SU-DHL-6 (cell line): ENCODE measurements around the gene LRRN2.

Source experiments
- CTCF ChIP-seq: fragments of 200-600 bp; sonication (generic); IDR thresholded peaks from one replicate; pipeline ENCODE4 v1.5.1; 2017; ENCODE audit warnings: antibody characterized with exemption, mild to moderate bottlenecking, low read length, moderate library complexity; ENCODE audit not compliant: insufficient read depth, poor library complexity, severe bottlenecking
- EZH2phosphoT487 ChIP-seq: fragments of 200-600 bp; sonication (generic), shearing (Covaris generic); conservative IDR thresholded peaks from 2 replicates; pipeline ENCODE4 v1.6.1; 2018; ENCODE audit warnings: mild to moderate bottlenecking, antibody characterized with exemption, low read length, moderate library complexity, mixed read lengths

- no peak for TF ChIP-seq CTCF
- TF ChIP-seq EZH2phosphoT487 = no peak
Observed at GRCh38 chr1:204619721-204620120, 65.8 kb downstream of the LRRN2 start.
